ENCODE data around the gene TWF2.

The TWF2 gene

DNA sequence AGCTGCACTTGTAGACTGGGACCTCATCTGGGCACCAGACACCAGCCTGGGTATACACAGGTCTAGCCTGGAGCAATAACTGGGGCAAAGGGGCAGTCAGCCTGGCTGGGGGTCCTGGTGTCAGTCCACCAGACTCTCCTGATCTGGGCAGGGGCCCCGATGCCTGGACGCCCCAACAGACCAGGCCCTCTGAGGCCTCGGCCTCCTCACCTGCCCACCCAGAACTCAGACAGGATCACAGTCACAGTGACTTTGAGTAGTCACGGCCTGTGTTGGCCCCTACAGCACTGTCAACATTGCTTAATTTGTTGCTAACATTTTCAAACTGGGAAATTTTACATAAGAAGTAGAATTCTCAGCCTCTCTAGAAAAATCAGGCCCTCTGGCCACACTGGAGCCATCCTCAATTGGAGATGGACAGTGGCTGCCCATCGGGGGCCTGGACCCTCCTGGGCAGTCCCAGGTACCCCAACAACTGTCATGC lies 5.8 kb downstream of the TWF2 start:
- H4K20me1 ChIP-seq (ENCODE audit: insufficient read depth, low read length) = no peaks in the 10 kb centered on the region
- peaks cover 34% of the 10 kb centered on the region; the same call in 1 of the 2 replicates for H3K36me3 ChIP-seq (ENCODE audit: insufficient read depth, low read length)
- no peak overlapping the region for H3K9ac ChIP-seq (ENCODE audit: low read length)
- no peak overlapping the region for H3K4me3 ChIP-seq (ENCODE audit: low read depth, low read length, poor library complexity, severe bottlenecking)
- no peak overlapping the region for H3K4me2 ChIP-seq (ENCODE audit: low read length)
- no peak overlapping the region for H3K27ac ChIP-seq (ENCODE audit: low read depth, low read length, poor library complexity, severe bottlenecking)
- no peaks in the 10 kb centered on the region for H3K9me2 ChIP-seq (ENCODE audit: low read depth, low read length)
- TF ChIP-seq, protein P1, sequence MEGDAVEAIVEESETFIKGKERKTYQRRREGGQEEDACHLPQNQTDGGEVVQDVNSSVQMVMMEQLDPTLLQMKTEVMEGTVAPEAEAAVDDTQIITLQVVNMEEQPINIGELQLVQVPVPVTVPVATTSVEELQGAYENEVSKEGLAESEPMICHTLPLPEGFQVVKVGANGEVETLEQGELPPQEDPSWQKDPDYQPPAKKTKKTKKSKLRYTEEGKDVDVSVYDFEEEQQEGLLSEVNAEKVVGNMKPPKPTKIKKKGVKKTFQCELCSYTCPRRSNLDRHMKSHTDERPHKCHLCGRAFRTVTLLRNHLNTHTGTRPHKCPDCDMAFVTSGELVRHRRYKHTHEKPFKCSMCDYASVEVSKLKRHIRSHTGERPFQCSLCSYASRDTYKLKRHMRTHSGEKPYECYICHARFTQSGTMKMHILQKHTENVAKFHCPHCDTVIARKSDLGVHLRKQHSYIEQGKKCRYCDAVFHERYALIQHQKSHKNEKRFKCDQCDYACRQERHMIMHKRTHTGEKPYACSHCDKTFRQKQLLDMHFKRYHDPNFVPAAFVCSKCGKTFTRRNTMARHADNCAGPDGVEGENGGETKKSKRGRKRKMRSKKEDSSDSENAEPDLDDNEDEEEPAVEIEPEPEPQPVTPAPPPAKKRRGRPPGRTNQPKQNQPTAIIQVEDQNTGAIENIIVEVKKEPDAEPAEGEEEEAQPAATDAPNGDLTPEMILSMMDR (IDR thresholded peaks at IDR 0.05; ENCODE audit: low read length) = no peak
- no peak for TF ChIP-seq EZH2 (IDR thresholded peaks at IDR 0.05; ENCODE audit: borderline replicate concordance, low read length)
- peaks cover 28% of the 10 kb centered on the region for H3K4me1 ChIP-seq (ENCODE audit: insufficient read depth, low read length, severe bottlenecking)
- no peaks in the 10 kb centered on the region for H3K9me3 ChIP-seq (ENCODE audit: low read length)
- H2AFZ ChIP-seq (ENCODE audit: low read length) = no peak overlapping the region
- peaks cover 4% of the 10 kb centered on the region for H3K79me2 ChIP-seq (ENCODE audit: insufficient read depth, low read length)
- H3K27me3 ChIP-seq (ENCODE audit: insufficient read depth, low read length) = no peaks in the 10 kb centered on the region
- H3F3A ChIP-seq (ENCODE audit: insufficient read depth, low read length) = no peaks in the 10 kb centered on the region

- Histone ChIP-seq H3K36me3 (ENCODE audit: insufficient read depth, low read length) (peaks cover 34% of the 10 kb centered on the region; the same call in 1 of the 2 replicates), H3K4me1 (ENCODE audit: insufficient read depth, low read length, severe bottlenecking) (peaks cover 21% of the 10 kb centered on the region), H4K20me1 (ENCODE audit: insufficient read depth, low read length) (no peaks in the 10 kb centered on the region), H3K27ac (ENCODE audit: low read depth, low read length, poor library complexity, severe bottlenecking) (peak overlapping the region; percentile 17), H3K9me2 (ENCODE audit: low read depth, low read length) (no peaks in the 10 kb centered on the region), H3K4me3 (ENCODE audit: low read depth, low read length, poor library complexity, severe bottlenecking) (no peak overlapping the region), H3K27me3 (ENCODE audit: insufficient read depth, low read length) (no peaks in the 10 kb centered on the region), H3K9me3 (ENCODE audit: low read length) (no peaks in the 10 kb centered on the region), H3K9ac (ENCODE audit: low read length) (no peak overlapping the region; the same call in 1 of the 2 replicates), H3F3A (ENCODE audit: insufficient read depth, low read length) (no peaks in the 10 kb centered on the region), H2AFZ (ENCODE audit: low read length) (no peak overlapping the region), H3K4me2 (ENCODE audit: low read length) (no peak overlapping the region; the same call in 1 of the 2 replicates), H3K79me2 (ENCODE audit: insufficient read depth, low read length) (no peaks in the 10 kb centered on the region)
- TF ChIP-seq EZH2 (IDR thresholded peaks at IDR 0.05; ENCODE audit: borderline replicate concordance, low read length) = no peak
- TF ChIP-seq, protein P1 (IDR thresholded peaks at IDR 0.05; ENCODE audit: low read length) = peak; percentile 33; the same call in 1 of the 2 replicates
These were observed 6.5 kb downstream of the TWF2 start for GRCh38 chr3:52232279-52233107.

DNA sequence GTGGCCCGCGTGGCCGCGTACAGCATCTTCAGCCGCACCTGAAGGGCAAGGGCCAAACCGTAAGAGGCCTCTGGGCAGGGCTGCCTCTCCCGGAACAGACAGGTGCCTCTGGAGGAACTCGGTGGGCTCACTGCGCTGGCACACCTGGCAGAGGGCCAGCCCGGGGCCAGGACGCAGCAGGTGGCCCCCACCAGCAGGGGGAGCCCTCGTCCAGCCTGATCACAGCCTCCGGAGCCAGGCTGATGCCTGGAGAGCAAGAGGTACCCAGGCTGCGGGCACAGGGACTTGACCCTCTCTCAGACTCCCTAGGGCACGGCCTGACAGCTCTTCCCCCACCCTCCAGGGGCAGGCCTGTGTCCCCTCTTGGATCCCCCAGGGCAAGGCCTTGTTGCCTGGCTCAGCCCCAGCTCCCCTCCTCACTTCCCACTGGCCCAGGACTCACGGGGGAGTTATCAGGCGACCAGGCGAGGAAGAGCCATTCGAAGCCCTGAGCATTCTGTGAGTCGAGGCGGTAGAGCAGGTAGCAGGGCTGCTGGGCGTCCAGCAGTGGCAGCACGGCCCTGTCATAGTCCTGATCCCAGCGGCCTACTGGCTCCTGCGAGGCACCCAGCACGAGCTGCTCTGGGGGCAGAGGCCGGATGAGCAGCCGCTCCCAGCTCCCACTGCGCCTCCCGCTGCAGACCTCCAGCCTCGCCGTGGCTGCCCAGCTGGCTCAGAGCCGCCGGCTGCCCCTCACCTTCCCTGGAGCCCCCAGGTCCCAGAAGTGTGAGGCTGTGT lies 7.3 kb downstream of the TWF2 start:
- Histone ChIP-seq H3K4me3 (ENCODE audit: low read depth, low read length, poor library complexity, severe bottlenecking) (no peak overlapping the region), H3K4me2 (ENCODE audit: low read length) (no peak overlapping the region; the same call in 1 of the 2 replicates), H3K9me3 (ENCODE audit: low read length) (no peaks in the 10 kb centered on the region), H3F3A (ENCODE audit: insufficient read depth, low read length) (no peaks in the 10 kb centered on the region), H3K4me1 (ENCODE audit: insufficient read depth, low read length, severe bottlenecking) (peaks cover 17% of the 10 kb centered on the region), H4K20me1 (ENCODE audit: insufficient read depth, low read length) (no peaks in the 10 kb centered on the region), H3K9me2 (ENCODE audit: low read depth, low read length) (no peaks in the 10 kb centered on the region), H3K27me3 (ENCODE audit: insufficient read depth, low read length) (no peaks in the 10 kb centered on the region), H3K9ac (ENCODE audit: low read length) (no peak overlapping the region; the same call in 1 of the 2 replicates), H2AFZ (ENCODE audit: low read length) (no peak overlapping the region), H3K79me2 (ENCODE audit: insufficient read depth, low read length) (no peaks in the 10 kb centered on the region), H3K27ac (ENCODE audit: low read depth, low read length, poor library complexity, severe bottlenecking) (peak overlapping the region; percentile 17), H3K36me3 (ENCODE audit: insufficient read depth, low read length) (peaks cover 34% of the 10 kb centered on the region; the same call in 1 of the 2 replicates)
- TF ChIP-seq EZH2 (IDR thresholded peaks at IDR 0.05; ENCODE audit: borderline replicate concordance, low read length) = no peak
- TF ChIP-seq, protein P1 (IDR thresholded peaks at IDR 0.05; ENCODE audit: low read length) = peak; percentile 92

Data from OCI-LY1 (cell line).